Measurements from ENCODE around the gene SLC49A4. TPM values are rescaled to one million over a fixed set of nuclear protein-coding genes. Genes with fewer than 3 reads are reported as not detected.

SLC49A4 gene
- total RNA-seq, 1 experiment from 2014 or later = 41.6 TPM

DNA sequence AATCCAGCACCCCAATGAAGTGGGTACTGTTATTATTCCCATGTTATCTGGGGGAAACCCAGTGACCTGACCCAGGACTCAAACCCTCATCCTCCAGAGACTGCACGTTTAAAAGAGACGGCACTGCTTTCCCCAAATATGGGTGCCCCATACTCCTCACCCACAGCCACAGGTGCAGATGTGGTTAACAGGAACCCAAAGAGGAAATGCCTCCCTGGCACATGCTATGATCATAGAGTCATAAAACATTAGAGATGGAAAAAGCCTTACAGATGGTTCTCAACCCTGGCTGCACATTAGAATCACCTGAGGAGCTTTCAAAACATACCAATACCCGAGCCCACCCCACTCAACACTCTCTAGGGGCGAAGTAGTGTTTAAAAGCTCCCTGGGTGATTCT, 121.2 kb downstream of the SLC49A4 start:
- H3K36me3 ChIP-seq (ENCODE audit: control insufficient read depth, insufficient read depth, low read length) = no peaks in the 10 kb centered on the region
- BruUV-seq (replicated peaks) = no TSS peak
- intact Hi-C loops (cut with micrococcal nuclease; ENCODE audit: unreplicated experiment) = no loop called here
- no peak overlapping the region for H3K4me3 ChIP-seq (ENCODE audit: low read depth, low read length)
- Mint-ChIP-seq H3K9me3 (ENCODE audit: unreplicated experiment) (no peaks in the 10 kb centered on the region), H3K4me1 (ENCODE audit: low read depth, unreplicated experiment) (peaks cover 6% of the 10 kb centered on the region), H3K27ac (ENCODE audit: unreplicated experiment) (no peak overlapping the region), H3K36me3 (ENCODE audit: insufficient read depth, unreplicated experiment) (no peaks in the 10 kb centered on the region), H3K4me3 (ENCODE audit: unreplicated experiment) (no peak overlapping the region), H3K27me3 (ENCODE audit: insufficient read depth, unreplicated experiment) (no peaks in the 10 kb centered on the region)
- no peaks in the 10 kb centered on the region for H3K9me3 ChIP-seq
- no peaks in the 10 kb centered on the region for H3K27me3 ChIP-seq (replicated peaks; ENCODE audit: control insufficient read depth, insufficient read depth, low read length)
- TF ChIP-seq, protein P1, sequence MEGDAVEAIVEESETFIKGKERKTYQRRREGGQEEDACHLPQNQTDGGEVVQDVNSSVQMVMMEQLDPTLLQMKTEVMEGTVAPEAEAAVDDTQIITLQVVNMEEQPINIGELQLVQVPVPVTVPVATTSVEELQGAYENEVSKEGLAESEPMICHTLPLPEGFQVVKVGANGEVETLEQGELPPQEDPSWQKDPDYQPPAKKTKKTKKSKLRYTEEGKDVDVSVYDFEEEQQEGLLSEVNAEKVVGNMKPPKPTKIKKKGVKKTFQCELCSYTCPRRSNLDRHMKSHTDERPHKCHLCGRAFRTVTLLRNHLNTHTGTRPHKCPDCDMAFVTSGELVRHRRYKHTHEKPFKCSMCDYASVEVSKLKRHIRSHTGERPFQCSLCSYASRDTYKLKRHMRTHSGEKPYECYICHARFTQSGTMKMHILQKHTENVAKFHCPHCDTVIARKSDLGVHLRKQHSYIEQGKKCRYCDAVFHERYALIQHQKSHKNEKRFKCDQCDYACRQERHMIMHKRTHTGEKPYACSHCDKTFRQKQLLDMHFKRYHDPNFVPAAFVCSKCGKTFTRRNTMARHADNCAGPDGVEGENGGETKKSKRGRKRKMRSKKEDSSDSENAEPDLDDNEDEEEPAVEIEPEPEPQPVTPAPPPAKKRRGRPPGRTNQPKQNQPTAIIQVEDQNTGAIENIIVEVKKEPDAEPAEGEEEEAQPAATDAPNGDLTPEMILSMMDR (IDR thresholded peaks at IDR 0.05; ENCODE audit: insufficient read depth in 1 of 2, low read depth in 1 of 2, low read length in 1 of 2, severe bottlenecking in 1 of 2, unreplicated experiment in 1 of 2) = no peak
- no peak for DNase-seq
- 0 out of 2 replicates have a peak, but pooled peaks cover 5% of the 10 kb centered on the region for H3K4me1 ChIP-seq
- CTCF ChIA-PET = no interaction called here
- POLR2A ChIA-PET = no interaction called here

DNA sequence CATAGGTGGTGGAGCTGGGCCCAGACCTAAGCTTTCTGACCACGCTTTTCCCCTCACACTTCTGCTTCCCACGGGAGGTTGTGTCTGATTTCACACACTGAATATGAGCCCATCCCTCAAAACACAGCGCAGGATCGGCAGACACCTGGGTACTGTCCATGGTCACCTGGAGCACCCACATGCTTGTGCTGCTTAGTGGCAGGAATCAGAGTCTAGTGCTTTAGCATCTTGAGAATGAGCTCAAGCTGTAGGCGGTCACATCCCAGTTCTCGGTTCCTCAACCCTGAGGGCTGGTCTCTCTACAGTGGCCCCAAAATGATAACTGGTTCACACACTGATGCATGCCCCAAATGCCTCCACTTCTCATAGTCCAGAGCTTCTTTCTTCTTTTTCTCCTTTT, 121.7 kb downstream of the SLC49A4 start:
- intact Hi-C loops (cut with micrococcal nuclease; ENCODE audit: unreplicated experiment) = no loop called here
- DNase-seq = no peak
- Mint-ChIP-seq H3K27me3 (ENCODE audit: insufficient read depth, unreplicated experiment) (no peaks in the 10 kb centered on the region), H3K9me3 (ENCODE audit: unreplicated experiment) (no peaks in the 10 kb centered on the region), H3K36me3 (ENCODE audit: insufficient read depth, unreplicated experiment) (no peaks in the 10 kb centered on the region), H3K4me3 (ENCODE audit: unreplicated experiment) (no peak overlapping the region), H3K27ac (ENCODE audit: unreplicated experiment) (no peak overlapping the region), H3K4me1 (ENCODE audit: low read depth, unreplicated experiment) (peaks cover 6% of the 10 kb centered on the region)
- no peaks in the 10 kb centered on the region for H3K27me3 ChIP-seq (replicated peaks; ENCODE audit: control insufficient read depth, insufficient read depth, low read length)
- 0 out of 2 replicates have a peak, but pooled peaks cover 5% of the 10 kb centered on the region for H3K4me1 ChIP-seq
- no TSS peak for BruUV-seq (replicated peaks)
- ChIA-PET POLR2A (no interaction called here), CTCF (no interaction called here)
- no peaks in the 10 kb centered on the region for H3K9me3 ChIP-seq
- H3K36me3 ChIP-seq (ENCODE audit: control insufficient read depth, insufficient read depth, low read length) = no peaks in the 10 kb centered on the region
- H3K4me3 ChIP-seq (ENCODE audit: low read depth, low read length) = no peak overlapping the region
- TF ChIP-seq, protein P1 (IDR thresholded peaks at IDR 0.05; ENCODE audit: insufficient read depth in 1 of 2, low read depth in 1 of 2, low read length in 1 of 2, severe bottlenecking in 1 of 2, unreplicated experiment in 1 of 2) = no peak

DNA sequence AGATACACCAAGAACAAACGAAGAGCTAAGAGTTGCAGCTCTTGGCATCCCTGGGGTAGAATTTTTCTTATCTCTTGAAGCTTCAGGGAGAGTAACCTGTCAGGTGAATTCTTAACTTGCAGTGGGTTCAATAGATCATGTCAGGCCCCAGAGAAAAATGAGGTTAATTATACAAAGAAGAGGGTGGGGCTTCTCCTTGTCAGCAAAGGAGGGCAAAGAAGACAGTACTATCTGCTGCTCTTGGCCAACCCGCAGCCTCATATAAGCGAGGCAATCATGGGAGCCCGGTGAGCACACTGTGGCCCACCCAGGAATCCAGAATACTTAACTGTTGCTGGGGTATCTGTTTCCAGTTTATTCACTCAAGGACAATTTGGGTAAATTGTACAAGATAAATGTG, 122.5 kb downstream of the SLC49A4 start:
- H3K4me1 Mint-ChIP-seq (ENCODE audit: low read depth, unreplicated experiment) = peaks cover 6% of the 10 kb centered on the region
- Histone ChIP-seq H3K36me3 (ENCODE audit: control insufficient read depth, insufficient read depth, low read length) (no peaks in the 10 kb centered on the region), H3K4me3 (ENCODE audit: low read depth, low read length) (no peak overlapping the region), H3K9me3 (no peaks in the 10 kb centered on the region), H3K4me1 (0 out of 2 replicates have a peak, but pooled peaks cover 5% of the 10 kb centered on the region), H3K27me3 (replicated peaks; ENCODE audit: control insufficient read depth, insufficient read depth, low read length) (no peaks in the 10 kb centered on the region)
- ChIA-PET CTCF (no interaction called here), POLR2A (interaction anchor here (0.7 kb wide), 1 partner anchor 284 kb away, joined by 3 read pairs; the partner anchor contains the start of gene SEC22A)
- DNase-seq = no peak
- TF ChIP-seq, protein P1 (IDR thresholded peaks at IDR 0.05; ENCODE audit: insufficient read depth in 1 of 2, low read depth in 1 of 2, low read length in 1 of 2, severe bottlenecking in 1 of 2, unreplicated experiment in 1 of 2) = no peak
- no TSS peak for BruUV-seq (replicated peaks)
- no peaks in the 10 kb centered on the region for H3K36me3 Mint-ChIP-seq (ENCODE audit: insufficient read depth, unreplicated experiment)
- H3K27me3 Mint-ChIP-seq (ENCODE audit: insufficient read depth, unreplicated experiment) = no peaks in the 10 kb centered on the region
- no peaks in the 10 kb centered on the region for H3K9me3 Mint-ChIP-seq (ENCODE audit: unreplicated experiment)
- no peak overlapping the region for H3K27ac Mint-ChIP-seq (ENCODE audit: unreplicated experiment)
- intact Hi-C loops (cut with micrococcal nuclease; ENCODE audit: unreplicated experiment) = no loop called here
- no peak overlapping the region for H3K4me3 Mint-ChIP-seq (ENCODE audit: unreplicated experiment)
